CD4-positive, alpha-beta T cell treated with Interferon gamma for 1 hour (primary cell): ENCODE results near the gene PEX14.
A peak's percentile ranks its signal among the peaks of the same experiment; 100 is the strongest.
"Not testable (repeated sequence)": the region's sequence is repeated elsewhere in the genome, so short reads cannot be mapped to it uniquely, and the experiment has no call there.

Source experiments
- DNase-seq: peaks from one replicate; pipeline ENCODE4 v3.0.0-alpha.2; 2020

PEX14 gene

GRCh38 chr1:10474613-10475507 is at the start of gene PEX14:
Gene PEX14, plus strand, starts transcription at chr1:10474950. Its CDS starts 17 bp downstream, at chr1:10474967.
- peak; percentile 79 for DNase-seq

GRCh38 chr1:10425826-10426534 is 48.8 kb upstream of the PEX14 start:
- not testable (repeated sequence) for DNase-seq

GRCh38 chr1:10426535-10426848 is 48.3 kb upstream of the PEX14 start:
- not testable (repeated sequence) for DNase-seq

GRCh38 chr1:10428984-10429383 is 45.8 kb upstream of the PEX14 start:
- DNase-seq: no peak

GRCh38 chr1:10429868-10430215 is 44.9 kb upstream of the PEX14 start:
- DNase-seq: peak; percentile 7

GRCh38 chr1:10430216-10431069 is 44.3 kb upstream of the PEX14 start, which contains the start of gene CENPS:
Gene CENPS, plus strand, starts transcription at chr1:10430433. Its CDS starts 85 bp downstream, at chr1:10430518.
- DNase-seq: peak; percentile 80

GRCh38 chr1:10431070-10431730 is 43.5 kb upstream of the PEX14 start:
- no peak for DNase-seq

GRCh38 chr1:10432910-10433700 is 41.6 kb upstream of the PEX14 start:
- no peak for DNase-seq

- no peak for DNase-seq
These were observed 41.0 kb upstream of the PEX14 start for GRCh38 chr1:10433790-10434189.

GRCh38 chr1:10434590-10434989 is 40.2 kb upstream of the PEX14 start:
- DNase-seq: no peak

- DNase-seq: no peak
These were observed 37.7 kb upstream of the PEX14 start for GRCh38 chr1:10437052-10437451.

- no peak for DNase-seq
These were observed 36.0 kb upstream of the PEX14 start for GRCh38 chr1:10438677-10439163.

- no peak for DNase-seq
These were observed 34.4 kb upstream of the PEX14 start for GRCh38 chr1:10440305-10440704.

GRCh38 chr1:10440794-10441193 is 34.0 kb upstream of the PEX14 start:
- DNase-seq: no peak

- no peak for DNase-seq
These were observed 30.5 kb upstream of the PEX14 start for GRCh38 chr1:10444248-10444647.

GRCh38 chr1:10444795-10445397 is 29.9 kb upstream of the PEX14 start:
- no peak for DNase-seq

- no peak for DNase-seq
These were observed 27.8 kb upstream of the PEX14 start for GRCh38 chr1:10446790-10447422.

- DNase-seq: no peak
These were observed 25.0 kb upstream of the PEX14 start, which contains the start of gene CORT for GRCh38 chr1:10449751-10450150. Gene CORT, plus strand, starts transcription at chr1:10450031. Its CDS starts 193 bp downstream, at chr1:10450224.

GRCh38 chr1:10450156-10450814 is 24.5 kb upstream of the PEX14 start:
- DNase-seq: no peak

GRCh38 chr1:10450836-10451235 is 23.9 kb upstream of the PEX14 start:
- no peak for DNase-seq
